Brain microvascular endothelial cell (primary cell): ENCODE results near the gene PCBP3.

Source experiments
- DNase-seq: peaks from one replicate; pipeline ENCODE4 v3.0.0-alpha.2; 2020
- H3K27ac ChIP-seq: fragments of 250-450 bp; sonication (Bioruptor Pico); 2 replicates; pipeline ENCODE4 v1.5.1; 2020; ENCODE audit warnings: mild to moderate bottlenecking, moderate library complexity
- H3K27me3 ChIP-seq: fragments of 250-450 bp; sonication (Bioruptor Pico); replicated peaks from 2 replicates; pipeline ENCODE4 v1.5.1; 2020; ENCODE audit warnings: mild to moderate bottlenecking
- H3K36me3 ChIP-seq: fragments of 250-450 bp; sonication (Bioruptor Pico); replicated peaks from 2 replicates; pipeline ENCODE4 v1.5.1; 2020; ENCODE audit warnings: mild to moderate bottlenecking
- H3K4me3 ChIP-seq: 2 replicates; pipeline ENCODE4 v1.5.1; 2011; ENCODE audit warnings: low read depth, mild to moderate bottlenecking, control low read depth, low read length, moderate library complexity
- in situ Hi-C: cut with HindIII; loops from 2 replicates; pipeline ENCODE4 v1.10.0; 2017; ENCODE audit warnings: low sequenced_read_pairs, low pct_ligation_motif_present
- TF ChIP-seq, protein P1 (sequence below): IDR thresholded peaks from 2 replicates; pipeline ENCODE4 v1.5.1; 2011; ENCODE audit warnings: low read depth, mild to moderate bottlenecking, moderate library complexity, low read length, control low read depth, inconsistent platforms; ENCODE audit errors: missing control alignments

PCBP3 gene

DNA sequence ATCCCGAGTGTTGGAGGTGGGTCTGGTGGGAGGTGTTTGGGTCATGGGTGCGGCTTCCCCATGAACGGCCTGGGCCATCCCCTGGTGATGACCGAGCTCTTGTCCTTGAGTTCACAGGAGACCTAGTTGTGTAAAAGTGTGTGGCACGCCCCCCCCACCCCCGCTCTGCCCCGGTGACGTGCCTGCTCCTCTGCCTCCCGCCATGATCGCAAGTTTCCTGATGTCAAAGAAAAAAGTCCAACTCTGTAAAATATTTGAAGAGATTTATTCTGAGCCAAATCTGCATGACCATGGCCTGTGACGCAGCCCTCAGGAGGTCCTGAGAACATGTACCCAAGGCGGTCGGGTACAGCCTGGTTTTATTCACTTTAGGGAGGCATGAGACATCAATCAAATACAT is 212.9 kb downstream of the PCBP3 start:
- TF ChIP-seq, protein P1, sequence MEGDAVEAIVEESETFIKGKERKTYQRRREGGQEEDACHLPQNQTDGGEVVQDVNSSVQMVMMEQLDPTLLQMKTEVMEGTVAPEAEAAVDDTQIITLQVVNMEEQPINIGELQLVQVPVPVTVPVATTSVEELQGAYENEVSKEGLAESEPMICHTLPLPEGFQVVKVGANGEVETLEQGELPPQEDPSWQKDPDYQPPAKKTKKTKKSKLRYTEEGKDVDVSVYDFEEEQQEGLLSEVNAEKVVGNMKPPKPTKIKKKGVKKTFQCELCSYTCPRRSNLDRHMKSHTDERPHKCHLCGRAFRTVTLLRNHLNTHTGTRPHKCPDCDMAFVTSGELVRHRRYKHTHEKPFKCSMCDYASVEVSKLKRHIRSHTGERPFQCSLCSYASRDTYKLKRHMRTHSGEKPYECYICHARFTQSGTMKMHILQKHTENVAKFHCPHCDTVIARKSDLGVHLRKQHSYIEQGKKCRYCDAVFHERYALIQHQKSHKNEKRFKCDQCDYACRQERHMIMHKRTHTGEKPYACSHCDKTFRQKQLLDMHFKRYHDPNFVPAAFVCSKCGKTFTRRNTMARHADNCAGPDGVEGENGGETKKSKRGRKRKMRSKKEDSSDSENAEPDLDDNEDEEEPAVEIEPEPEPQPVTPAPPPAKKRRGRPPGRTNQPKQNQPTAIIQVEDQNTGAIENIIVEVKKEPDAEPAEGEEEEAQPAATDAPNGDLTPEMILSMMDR: no peak
- no peak overlapping the region for H3K27ac ChIP-seq
- no peaks in the 10 kb centered on the region for H3K36me3 ChIP-seq
- H3K27me3 ChIP-seq: no peaks in the 10 kb centered on the region
- H3K4me3 ChIP-seq: no peak overlapping the region
- no peak for DNase-seq
- in situ Hi-C loops: no loop called here

DNA sequence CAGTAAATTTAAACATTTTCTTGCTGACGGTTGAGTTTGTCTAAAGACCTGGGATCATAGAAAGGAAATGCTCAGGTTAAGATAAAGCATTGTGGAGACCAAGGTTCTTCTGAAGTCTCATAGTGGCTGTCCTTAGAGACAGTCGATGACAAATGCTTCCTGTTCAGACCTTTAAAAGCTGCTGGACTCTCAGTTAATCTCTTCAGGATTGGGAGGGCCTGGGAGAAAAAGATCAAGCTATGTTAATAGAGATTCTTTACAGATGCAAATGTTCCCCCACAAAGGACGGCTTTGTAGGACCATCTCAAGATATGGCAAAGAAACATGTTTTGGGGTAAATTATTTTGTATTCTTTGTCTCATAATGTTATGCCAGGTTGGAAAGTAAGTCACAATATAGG is 213.4 kb downstream of the PCBP3 start:
- DNase-seq: no peak
- TF ChIP-seq, protein P1: no peak
- Histone ChIP-seq H3K27ac (no peak overlapping the region), H3K4me3 (no peak overlapping the region), H3K36me3 (no peaks in the 10 kb centered on the region), H3K27me3 (no peaks in the 10 kb centered on the region)
- in situ Hi-C loops: no loop called here

DNA sequence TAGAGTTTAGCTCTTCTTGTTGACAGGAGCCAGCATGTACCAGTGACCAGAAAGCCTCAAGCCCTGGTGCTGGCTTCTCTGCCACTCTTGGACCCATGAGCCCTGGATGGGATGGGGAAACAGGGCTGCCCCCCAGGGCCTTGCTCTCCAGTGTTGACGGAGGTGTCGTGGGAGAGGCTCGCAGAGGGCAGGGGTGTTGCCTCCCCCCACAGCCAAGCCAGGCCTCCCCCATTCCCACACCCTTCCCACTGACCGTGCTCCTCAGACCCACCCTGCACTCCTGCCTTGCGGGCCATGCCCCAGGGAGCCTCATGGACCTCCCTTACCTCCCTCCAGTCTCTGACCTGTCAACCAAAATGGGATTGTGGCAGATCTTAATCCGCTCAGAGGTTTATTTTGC is 214.2 kb downstream of the PCBP3 start:
- in situ Hi-C loops: no loop called here
- TF ChIP-seq, protein P1: no peak
- Histone ChIP-seq H3K27ac (no peak overlapping the region), H3K36me3 (no peaks in the 10 kb centered on the region), H3K4me3 (no peak overlapping the region), H3K27me3 (no peaks in the 10 kb centered on the region)
- no peak for DNase-seq

DNA sequence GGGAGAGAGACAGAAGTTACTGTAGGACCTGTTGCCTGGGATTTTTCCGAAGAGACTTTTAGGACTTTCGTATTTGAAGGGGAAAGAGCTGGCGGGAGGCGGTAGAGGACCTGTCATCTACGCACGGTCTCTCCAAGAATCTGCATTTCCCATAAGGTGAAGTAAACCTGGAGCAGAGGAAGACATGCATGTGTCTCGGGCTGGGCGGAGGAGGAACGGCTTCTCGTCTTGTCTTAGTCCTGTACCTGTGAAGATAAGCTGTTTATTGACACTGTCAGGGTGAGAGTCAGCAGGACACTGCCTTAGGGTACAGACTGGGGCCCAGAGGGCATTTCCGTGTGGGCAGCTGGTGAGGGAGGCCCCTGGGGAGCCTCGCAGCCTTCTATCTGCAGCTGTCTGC is 214.7 kb downstream of the PCBP3 start:
- DNase-seq: no peak
- in situ Hi-C loops: no loop called here
- H3K27me3 ChIP-seq: no peaks in the 10 kb centered on the region
- H3K4me3 ChIP-seq: no peak overlapping the region
- TF ChIP-seq, protein P1: no peak
- H3K27ac ChIP-seq: no peak overlapping the region
- no peaks in the 10 kb centered on the region for H3K36me3 ChIP-seq

DNA sequence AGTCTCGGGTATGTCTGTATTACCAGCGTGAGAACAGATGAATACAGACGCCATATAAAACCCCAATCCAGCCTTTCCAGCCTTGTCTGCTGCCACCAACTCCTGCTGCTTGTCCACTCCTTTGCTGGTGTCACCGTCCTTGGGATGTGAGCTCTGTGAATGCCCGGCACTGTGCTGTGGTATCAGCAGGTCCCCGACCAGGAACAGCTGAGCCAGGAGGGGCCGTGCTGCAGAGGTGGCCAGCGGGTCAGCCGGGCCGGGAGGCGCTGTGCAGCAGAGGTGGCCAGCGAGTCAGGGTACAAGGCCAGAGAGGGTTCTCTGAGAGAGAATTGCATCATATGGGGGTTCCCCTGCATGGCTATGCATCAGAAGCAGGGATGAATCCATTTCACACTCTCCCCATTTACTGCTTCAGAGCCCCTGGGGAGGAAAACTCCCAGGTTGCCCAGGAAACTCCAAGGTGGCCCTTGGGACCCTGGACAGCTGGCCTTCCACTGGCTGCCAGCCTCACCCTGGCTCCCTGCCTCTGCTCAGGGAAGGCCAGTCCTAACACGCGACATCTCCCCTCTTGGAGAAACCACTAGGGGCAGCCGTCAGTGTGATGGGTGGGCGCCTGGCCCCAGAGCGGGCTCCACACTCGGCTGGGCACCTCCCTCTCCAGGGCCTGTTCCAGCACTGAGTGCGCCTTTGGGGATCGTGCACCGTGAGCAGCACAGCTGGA is 215.7 kb downstream of the PCBP3 start:
- Histone ChIP-seq H3K27me3 (no peaks in the 10 kb centered on the region), H3K36me3 (no peaks in the 10 kb centered on the region), H3K27ac (no peak overlapping the region), H3K4me3 (no peak overlapping the region)
- DNase-seq: no peak
- TF ChIP-seq, protein P1: no peak
- in situ Hi-C loops: no loop called here
